HL-60 (cell line): Measurements from ENCODE around the gene USP50.
"Not testable (repeated sequence)": the region's sequence is repeated elsewhere in the genome, so short reads cannot be mapped to it uniquely, and the experiment has no call there.

Source experiments
- DNase-seq, 2 experiments: peaks; one replicate each; pipeline ENCODE4 v3.0.0-alpha.2; 2010 to 2020; ENCODE audit warnings: low read depth in 1 of 2, low spot score in 1 of 2
- H3K27ac ChIP-seq: fragments of 250-450 bp; sonication (Bioruptor Pico); replicated peaks from 2 replicates; pipeline ENCODE4 v1.5.1; 2020; ENCODE audit warnings: mild to moderate bottlenecking, moderate library complexity
- H3K27me3 ChIP-seq: fragments of 250-450 bp; sonication (Bioruptor Pico); 2 replicates; pipeline ENCODE4 v1.5.1; 2021; ENCODE audit warnings: mild to moderate bottlenecking, moderate library complexity; ENCODE audit not compliant: insufficient read depth, poor library complexity, severe bottlenecking
- H3K4me3 ChIP-seq: replicated peaks from 2 replicates; pipeline ENCODE4 v1.5.1; 2011; ENCODE audit warnings: mild to moderate bottlenecking, control low read depth, low read length; ENCODE audit not compliant: insufficient read depth
- GABPA ChIP-seq: IDR thresholded peaks from 2 replicates; pipeline ENCODE4 v1.6.1; 2012; ENCODE audit warnings: low read depth
- POLR2AphosphoS5 ChIP-seq: IDR thresholded peaks from 2 replicates; pipeline ENCODE4 v1.6.1; 2012; ENCODE audit warnings: low read depth
- SPI1 ChIP-seq: IDR thresholded peaks from 2 replicates; pipeline ENCODE4 v1.6.1; 2012; ENCODE audit warnings: low read depth, mild to moderate bottlenecking, borderline replicate concordance
- TF ChIP-seq, protein P1 (sequence below): IDR thresholded peaks from one replicate; pipeline ENCODE4 v1.5.1; 2011; ENCODE audit warnings: low read length, control low read depth, inconsistent platforms; ENCODE audit not compliant: insufficient read depth
- TF ChIP-seq, protein P2 (sequence below): IDR thresholded peaks from 2 replicates; pipeline ENCODE4 v1.6.1; 2012; ENCODE audit warnings: low read depth; ENCODE audit not compliant: insufficient replicate concordance

Gene USP50

DNA sequence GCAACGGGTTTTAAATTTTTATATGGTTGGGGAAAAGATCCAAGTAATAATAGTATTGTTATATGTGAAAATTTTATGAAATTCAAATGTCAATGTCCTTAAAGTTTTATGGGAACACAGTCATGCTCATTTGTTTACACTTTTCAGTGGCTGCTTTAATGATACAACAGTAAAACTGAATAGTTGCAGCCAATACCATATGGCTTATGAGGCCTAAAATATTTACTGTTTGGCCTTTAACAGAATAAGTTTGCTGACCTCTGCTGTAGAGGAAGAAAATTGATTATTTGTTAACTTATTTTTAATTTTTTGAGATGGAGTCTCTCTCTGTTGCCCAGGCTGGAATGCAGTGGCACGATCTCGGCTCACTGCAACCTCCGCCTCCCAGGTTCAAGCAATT, 44.7 kb downstream of the USP50 start:
- Histone ChIP-seq H3K27me3 (no peaks in the 10 kb centered on the region), H3K27ac (no peak overlapping the region), H3K4me3 (no peak overlapping the region)
- no peak for DNase-seq
- TF ChIP-seq, protein P1, sequence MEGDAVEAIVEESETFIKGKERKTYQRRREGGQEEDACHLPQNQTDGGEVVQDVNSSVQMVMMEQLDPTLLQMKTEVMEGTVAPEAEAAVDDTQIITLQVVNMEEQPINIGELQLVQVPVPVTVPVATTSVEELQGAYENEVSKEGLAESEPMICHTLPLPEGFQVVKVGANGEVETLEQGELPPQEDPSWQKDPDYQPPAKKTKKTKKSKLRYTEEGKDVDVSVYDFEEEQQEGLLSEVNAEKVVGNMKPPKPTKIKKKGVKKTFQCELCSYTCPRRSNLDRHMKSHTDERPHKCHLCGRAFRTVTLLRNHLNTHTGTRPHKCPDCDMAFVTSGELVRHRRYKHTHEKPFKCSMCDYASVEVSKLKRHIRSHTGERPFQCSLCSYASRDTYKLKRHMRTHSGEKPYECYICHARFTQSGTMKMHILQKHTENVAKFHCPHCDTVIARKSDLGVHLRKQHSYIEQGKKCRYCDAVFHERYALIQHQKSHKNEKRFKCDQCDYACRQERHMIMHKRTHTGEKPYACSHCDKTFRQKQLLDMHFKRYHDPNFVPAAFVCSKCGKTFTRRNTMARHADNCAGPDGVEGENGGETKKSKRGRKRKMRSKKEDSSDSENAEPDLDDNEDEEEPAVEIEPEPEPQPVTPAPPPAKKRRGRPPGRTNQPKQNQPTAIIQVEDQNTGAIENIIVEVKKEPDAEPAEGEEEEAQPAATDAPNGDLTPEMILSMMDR: no peak
- TF ChIP-seq, protein P2, sequence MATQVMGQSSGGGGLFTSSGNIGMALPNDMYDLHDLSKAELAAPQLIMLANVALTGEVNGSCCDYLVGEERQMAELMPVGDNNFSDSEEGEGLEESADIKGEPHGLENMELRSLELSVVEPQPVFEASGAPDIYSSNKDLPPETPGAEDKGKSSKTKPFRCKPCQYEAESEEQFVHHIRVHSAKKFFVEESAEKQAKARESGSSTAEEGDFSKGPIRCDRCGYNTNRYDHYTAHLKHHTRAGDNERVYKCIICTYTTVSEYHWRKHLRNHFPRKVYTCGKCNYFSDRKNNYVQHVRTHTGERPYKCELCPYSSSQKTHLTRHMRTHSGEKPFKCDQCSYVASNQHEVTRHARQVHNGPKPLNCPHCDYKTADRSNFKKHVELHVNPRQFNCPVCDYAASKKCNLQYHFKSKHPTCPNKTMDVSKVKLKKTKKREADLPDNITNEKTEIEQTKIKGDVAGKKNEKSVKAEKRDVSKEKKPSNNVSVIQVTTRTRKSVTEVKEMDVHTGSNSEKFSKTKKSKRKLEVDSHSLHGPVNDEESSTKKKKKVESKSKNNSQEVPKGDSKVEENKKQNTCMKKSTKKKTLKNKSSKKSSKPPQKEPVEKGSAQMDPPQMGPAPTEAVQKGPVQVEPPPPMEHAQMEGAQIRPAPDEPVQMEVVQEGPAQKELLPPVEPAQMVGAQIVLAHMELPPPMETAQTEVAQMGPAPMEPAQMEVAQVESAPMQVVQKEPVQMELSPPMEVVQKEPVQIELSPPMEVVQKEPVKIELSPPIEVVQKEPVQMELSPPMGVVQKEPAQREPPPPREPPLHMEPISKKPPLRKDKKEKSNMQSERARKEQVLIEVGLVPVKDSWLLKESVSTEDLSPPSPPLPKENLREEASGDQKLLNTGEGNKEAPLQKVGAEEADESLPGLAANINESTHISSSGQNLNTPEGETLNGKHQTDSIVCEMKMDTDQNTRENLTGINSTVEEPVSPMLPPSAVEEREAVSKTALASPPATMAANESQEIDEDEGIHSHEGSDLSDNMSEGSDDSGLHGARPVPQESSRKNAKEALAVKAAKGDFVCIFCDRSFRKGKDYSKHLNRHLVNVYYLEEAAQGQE: no peak

DNA sequence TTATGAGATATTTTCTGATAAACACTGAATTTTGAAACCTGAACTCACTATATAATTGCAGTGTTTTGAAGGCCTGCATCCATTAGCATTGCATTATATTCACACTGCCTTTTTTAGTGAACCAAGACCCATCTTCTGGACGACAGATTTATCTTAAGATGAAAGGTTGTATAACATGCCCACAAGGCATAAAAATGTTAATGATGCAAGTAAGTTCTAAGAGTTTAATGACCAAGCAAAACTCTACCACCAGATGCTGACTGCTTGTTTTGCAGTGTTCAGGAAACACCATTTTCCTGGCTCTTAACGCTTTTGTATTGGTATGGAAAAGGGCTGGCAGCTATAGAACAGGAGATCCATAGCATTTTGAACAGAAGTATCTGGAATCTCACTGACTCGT, 46.1 kb downstream of the USP50 start:
- Histone ChIP-seq H3K27ac (no peak overlapping the region), H3K27me3 (no peaks in the 10 kb centered on the region), H3K4me3 (no peak overlapping the region)
- TF ChIP-seq, protein P1: no peak
- TF ChIP-seq POLR2AphosphoS5 (no peak), GABPA (no peak), SPI1 (no peak)
- TF ChIP-seq, protein P2: no peak
- DNase-seq: no peak

DNA sequence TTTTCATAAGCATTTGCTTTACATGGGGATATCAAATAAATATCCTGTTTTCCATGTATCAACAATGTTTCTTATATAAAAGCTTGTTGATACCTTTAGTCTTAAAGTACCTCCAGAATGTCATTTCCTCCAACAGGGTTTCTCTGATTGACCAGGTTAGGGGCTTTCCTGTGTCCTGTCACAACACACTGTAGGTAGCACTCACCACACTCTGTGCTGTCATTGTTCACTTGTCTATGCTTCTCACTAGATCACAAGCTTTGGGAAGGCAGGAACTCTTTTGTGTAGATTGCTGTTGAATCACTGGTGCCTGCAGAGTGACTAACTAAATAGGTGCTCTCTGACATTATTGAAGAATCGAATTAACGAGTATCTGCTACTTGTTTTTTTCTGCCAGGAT, 49.8 kb downstream of the USP50 start:
- H3K27ac ChIP-seq: no peak overlapping the region
- no peak for DNase-seq
- no peak for TF ChIP-seq POLR2AphosphoS5
- TF ChIP-seq GABPA: no peak
- no peaks in the 10 kb centered on the region for H3K27me3 ChIP-seq
- no peak overlapping the region for H3K4me3 ChIP-seq

DNA sequence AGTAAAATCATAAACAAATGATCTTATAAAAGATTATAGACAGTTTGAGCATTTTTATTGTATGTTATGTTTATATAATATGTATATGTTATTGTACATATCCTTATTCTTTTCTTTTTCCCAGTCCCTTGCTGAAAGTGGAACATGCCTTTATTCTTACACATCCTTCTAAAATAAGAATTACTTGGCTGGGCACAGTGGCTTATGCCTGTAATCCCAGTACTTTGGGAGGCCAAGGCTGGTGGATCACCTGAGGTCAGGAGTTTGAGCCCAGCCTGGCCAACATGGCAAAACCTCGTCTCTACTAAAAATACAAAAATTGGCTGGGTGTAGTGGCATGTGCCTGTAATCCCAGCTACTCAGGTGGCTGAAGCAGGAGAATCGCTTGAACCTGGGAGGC, 51.9 kb downstream of the USP50 start:
- H3K27me3 ChIP-seq, H3K4me3 ChIP-seq, H3K27ac ChIP-seq, DNase-seq: not testable (repeated sequence)

DNA sequence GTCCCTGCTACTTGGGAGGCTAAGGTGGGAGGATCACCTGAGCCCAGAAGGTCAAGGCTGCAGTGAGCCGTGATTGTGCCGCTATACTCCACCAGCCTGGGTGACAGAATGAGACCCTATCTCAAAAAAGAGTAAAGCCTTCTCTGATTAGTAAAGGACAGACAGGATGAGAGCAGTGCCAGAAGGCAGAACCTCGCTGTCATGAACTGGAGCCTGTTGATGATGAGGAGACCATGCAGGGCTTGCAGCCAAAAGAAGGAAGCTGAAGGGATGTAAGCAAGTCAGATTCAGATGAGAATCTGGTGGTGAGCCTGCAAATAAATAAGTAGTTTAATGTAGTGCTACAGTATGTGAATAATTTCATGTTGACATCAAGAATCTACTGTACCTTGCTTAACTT, 52.8 kb downstream of the USP50 start:
- no peaks in the 10 kb centered on the region for H3K27me3 ChIP-seq
- TF ChIP-seq, protein P2: no peak
- TF ChIP-seq SPI1: no peak
- TF ChIP-seq GABPA: no peak
- TF ChIP-seq, protein P1: no peak
- no peak for TF ChIP-seq POLR2AphosphoS5
- H3K27ac ChIP-seq: no peak overlapping the region
- no peak overlapping the region for H3K4me3 ChIP-seq
- no peak for DNase-seq
